Measurements from ENCODE around the gene MPG. TPM values are rescaled to one million over a fixed set of nuclear protein-coding genes. Genes with fewer than 3 reads are reported as not detected.

Gene MPG
- total RNA-seq, 4 donors from 2014 or later, result 22.3 to 63.2 (median 51.2) TPM

DNA sequence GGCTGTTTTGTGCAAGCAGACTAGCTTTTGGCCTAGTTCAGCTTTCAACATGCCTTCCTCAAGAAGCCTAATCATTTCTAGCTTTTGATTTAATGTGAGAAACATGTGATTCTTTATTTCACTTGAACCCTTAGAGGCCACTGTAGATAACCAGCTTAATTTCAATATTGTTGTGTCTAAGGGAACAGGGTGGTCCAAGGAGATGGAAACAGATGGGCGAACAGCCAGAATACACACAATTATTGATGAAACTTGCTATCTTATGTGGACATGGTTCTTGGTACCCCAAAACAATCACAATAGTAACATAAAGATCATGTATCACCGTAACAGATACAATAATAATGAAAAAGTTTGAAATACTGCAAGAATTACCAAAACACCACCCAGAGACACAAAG, 55.7 kb downstream of the MPG start:
- intact Hi-C loops (cut with DNase I; ENCODE audit: low total_unique reads), result no loop called here

More for the DNA sequence above, 55.7 kb downstream of the MPG start:
- H3K27ac ChIP-seq, result no peak overlapping the region
- H3K4me3 ChIP-seq, result no peak overlapping the region
- WGBS, 2 donors (ENCODE audit: low coverage in 1 of 2), result 94 to 99% methylated on average over 2 of the region's 2 CpGs
- DNase-seq, result no peak
- H3K36me3 ChIP-seq, result no peaks in the 10 kb centered on the region
- H3K27me3 ChIP-seq, result no peaks in the 10 kb centered on the region
- no peaks in the 10 kb centered on the region for H3K9me3 ChIP-seq
- in situ Hi-C loops (cut with MboI; ENCODE audit: low pct_ligation_motif_present in 1 of 4, low pct_unique_long_range_greater_than_20kb in 1 of 4, low sequenced_read_pairs in 3 of 4), result no loop called here
- TF ChIP-seq, protein P1, sequence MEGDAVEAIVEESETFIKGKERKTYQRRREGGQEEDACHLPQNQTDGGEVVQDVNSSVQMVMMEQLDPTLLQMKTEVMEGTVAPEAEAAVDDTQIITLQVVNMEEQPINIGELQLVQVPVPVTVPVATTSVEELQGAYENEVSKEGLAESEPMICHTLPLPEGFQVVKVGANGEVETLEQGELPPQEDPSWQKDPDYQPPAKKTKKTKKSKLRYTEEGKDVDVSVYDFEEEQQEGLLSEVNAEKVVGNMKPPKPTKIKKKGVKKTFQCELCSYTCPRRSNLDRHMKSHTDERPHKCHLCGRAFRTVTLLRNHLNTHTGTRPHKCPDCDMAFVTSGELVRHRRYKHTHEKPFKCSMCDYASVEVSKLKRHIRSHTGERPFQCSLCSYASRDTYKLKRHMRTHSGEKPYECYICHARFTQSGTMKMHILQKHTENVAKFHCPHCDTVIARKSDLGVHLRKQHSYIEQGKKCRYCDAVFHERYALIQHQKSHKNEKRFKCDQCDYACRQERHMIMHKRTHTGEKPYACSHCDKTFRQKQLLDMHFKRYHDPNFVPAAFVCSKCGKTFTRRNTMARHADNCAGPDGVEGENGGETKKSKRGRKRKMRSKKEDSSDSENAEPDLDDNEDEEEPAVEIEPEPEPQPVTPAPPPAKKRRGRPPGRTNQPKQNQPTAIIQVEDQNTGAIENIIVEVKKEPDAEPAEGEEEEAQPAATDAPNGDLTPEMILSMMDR (IDR thresholded peaks at IDR 0.05), result no peak
- TF ChIP-seq POLR2A (IDR thresholded peaks at IDR 0.05) (no peak), EP300 (IDR thresholded peaks at IDR 0.05; ENCODE audit: low read depth) (no peak), POLR2AphosphoS5 (IDR thresholded peaks at IDR 0.05) (no peak)
- peaks cover 6 to 10% (median 8%) of the 10 kb centered on the region in 4 donors for H3K4me1 ChIP-seq

Small RNA genes lying within 50 kb of the gene (small RNA-seq; reads per million reads assigned to genes)
- 0 reads per million in 4 donors for gene Z69720.2

Other genes with a start within 250 kb of the MPG start
- gene POLR3K, start 24.6 kb upstream of the MPG start, total RNA-seq, result 10 to 100 TPM in 1 of 4 donors, 1 to 10 TPM in 2, not detected in 1; 4.6 to 12.7 (median 5.2) TPM
- 10 to 100 TPM in 3 of 4 donors, 1 to 10 TPM in 1; 5.6 to 27.9 (median 20.2) TPM for gene SNRNP25, start 24.4 kb upstream of the MPG start, total RNA-seq
- gene RHBDF1, start 5.6 kb upstream of the MPG start, total RNA-seq, result 100 to 1,000 TPM in 1 of 4 donors, 10 to 100 TPM in 3; 11.9 to 179 (median 33.8) TPM
- gene NPRL3, start 60.4 kb downstream of the MPG start, total RNA-seq, result 10 to 100 TPM; 12.8 to 99.5 (median 22.6) TPM
- not detected for gene HBZ, start 74.4 kb downstream of the MPG start, total RNA-seq
- not detected for gene HBM, start 87.8 kb downstream of the MPG start, total RNA-seq
- 10 to 100 TPM in 1 of 4 donors, 1 to 10 TPM in 2, not detected in 1; 1.8 to 10.8 (median 7.0) TPM for gene HBA2, start 94.7 kb downstream of the MPG start, total RNA-seq
- gene HBA1, start 98.5 kb downstream of the MPG start, total RNA-seq, result 1 to 10 TPM in 1 of 4 donors, not detected in 3; 4.4 TPM
- not detected for gene HBQ1, start 102.2 kb downstream of the MPG start, total RNA-seq
- gene LUC7L, start 151.2 kb downstream of the MPG start, total RNA-seq, result 100 to 1,000 TPM in 3 of 4 donors, 10 to 100 TPM in 1; 85.1 to 316 (median 153) TPM
- 100 to 1,000 TPM in 2 of 4 donors, 10 to 100 TPM in 2; 55.4 to 328 (median 112) TPM for gene FAM234A, start 156.6 kb downstream of the MPG start, total RNA-seq
- gene RGS11, start 197.7 kb downstream of the MPG start, total RNA-seq, result 10 to 100 TPM in 1 of 4 donors, 1 to 10 TPM in 3; 2.0 to 24.3 (median 6.7) TPM
- gene ARHGDIG, start 202.4 kb downstream of the MPG start, total RNA-seq, result under 1 TPM in 1 of 4 donors, not detected in 3; 0.95 TPM
- gene PDIA2, start 204.9 kb downstream of the MPG start, total RNA-seq, result 1 to 10 TPM in 1 of 4 donors, under 1 TPM in 2, not detected in 1; 0.55 to 2.6 (median 0.79) TPM